ENCODE results near the gene CTXND1. TPM values are rescaled to one million over a fixed set of nuclear protein-coding genes. Genes with fewer than 3 reads are reported as not detected.

CTXND1 gene
- total RNA-seq, 2 experiments from 2014 or later: not detected

GRCh38 chr15:80201256-80202015 is 50.6 kb downstream of the CTXND1 start:
- Mint-ChIP-seq H3K36me3 (ENCODE audit: low read depth) (no peaks in the 10 kb centered on the region), H3K4me3 (no peak overlapping the region), H3K27ac (no peak overlapping the region), H3K9me3 (no peaks in the 10 kb centered on the region), H3K27me3 (ENCODE audit: low read depth) (peaks cover 5% of the 10 kb centered on the region), H3K4me1 (ENCODE audit: low read depth) (no peaks in the 10 kb centered on the region)
- CTCF ChIA-PET: no interaction called here
- intact Hi-C loops (cut with micrococcal nuclease): no loop called here
- DNase-seq: no peak

GRCh38 chr15:80199869-80200268 is 52.1 kb downstream of the CTXND1 start:
- no peak for DNase-seq
- peaks cover 5% of the 10 kb centered on the region for H3K27me3 Mint-ChIP-seq (ENCODE audit: low read depth)
- H3K9me3 Mint-ChIP-seq: no peaks in the 10 kb centered on the region
- CTCF ChIA-PET: no interaction called here
- no peak overlapping the region for H3K27ac Mint-ChIP-seq
- no peaks in the 10 kb centered on the region for H3K36me3 Mint-ChIP-seq (ENCODE audit: low read depth)
- no peak overlapping the region for H3K4me3 Mint-ChIP-seq
- H3K4me1 Mint-ChIP-seq (ENCODE audit: low read depth): no peaks in the 10 kb centered on the region
- intact Hi-C loops (cut with micrococcal nuclease): no loop called here

- H3K36me3 Mint-ChIP-seq (ENCODE audit: low read depth): no peaks in the 10 kb centered on the region
- no peaks in the 10 kb centered on the region for H3K9me3 Mint-ChIP-seq
- no peak for DNase-seq
- H3K4me1 Mint-ChIP-seq (ENCODE audit: low read depth): no peaks in the 10 kb centered on the region
- intact Hi-C loops (cut with micrococcal nuclease): no loop called here
- H3K4me3 Mint-ChIP-seq: no peak overlapping the region
- CTCF ChIA-PET: no interaction called here
- H3K27ac Mint-ChIP-seq: no peak overlapping the region
- peaks cover 5% of the 10 kb centered on the region for H3K27me3 Mint-ChIP-seq (ENCODE audit: low read depth)
Observed at GRCh38 chr15:80199366-80199765, 52.6 kb downstream of the CTXND1 start.

GRCh38 chr15:80194914-80195313 is 57.1 kb downstream of the CTXND1 start:
- H3K4me1 Mint-ChIP-seq (ENCODE audit: low read depth): no peaks in the 10 kb centered on the region
- no peaks in the 10 kb centered on the region for H3K36me3 Mint-ChIP-seq (ENCODE audit: low read depth)
- CTCF ChIA-PET: no interaction called here
- no peak overlapping the region for H3K4me3 Mint-ChIP-seq
- intact Hi-C loops (cut with micrococcal nuclease): no loop called here
- peaks cover 2% of the 10 kb centered on the region for H3K27me3 Mint-ChIP-seq (ENCODE audit: low read depth)
- DNase-seq: no peak
- no peaks in the 10 kb centered on the region for H3K9me3 Mint-ChIP-seq
- no peak overlapping the region for H3K27ac Mint-ChIP-seq

- H3K27me3 Mint-ChIP-seq (ENCODE audit: low read depth): no peaks in the 10 kb centered on the region
- no peaks in the 10 kb centered on the region for H3K36me3 Mint-ChIP-seq (ENCODE audit: low read depth)
- no peak for DNase-seq
- H3K27ac Mint-ChIP-seq: no peak overlapping the region
- no peaks in the 10 kb centered on the region for H3K4me1 Mint-ChIP-seq (ENCODE audit: low read depth)
- no peak overlapping the region for H3K4me3 Mint-ChIP-seq
- CTCF ChIA-PET: no interaction called here
- intact Hi-C loops (cut with micrococcal nuclease): no loop called here
- H3K9me3 Mint-ChIP-seq: no peaks in the 10 kb centered on the region
Observed at GRCh38 chr15:80194186-80194585, 57.8 kb downstream of the CTXND1 start.

GRCh38 chr15:80191897-80192595 is 60.0 kb downstream of the CTXND1 start:
- DNase-seq: no peak
- CTCF ChIA-PET: interaction anchor here (0.6 kb wide), 1 partner anchor 724 kb away, joined by 3 read pairs; no protein-coding TSS in a partner anchor
- H3K27me3 Mint-ChIP-seq (ENCODE audit: low read depth): no peaks in the 10 kb centered on the region
- H3K36me3 Mint-ChIP-seq (ENCODE audit: low read depth): peaks cover 6% of the 10 kb centered on the region
- intact Hi-C loops (cut with micrococcal nuclease): no loop called here
- H3K9me3 Mint-ChIP-seq: no peaks in the 10 kb centered on the region
- H3K4me3 Mint-ChIP-seq: no peak overlapping the region
- H3K27ac Mint-ChIP-seq: no peak overlapping the region
- H3K4me1 Mint-ChIP-seq (ENCODE audit: low read depth): no peaks in the 10 kb centered on the region

- no peaks in the 10 kb centered on the region for H3K27me3 Mint-ChIP-seq (ENCODE audit: low read depth)
- intact Hi-C loops (cut with micrococcal nuclease): no loop called here
- H3K36me3 Mint-ChIP-seq (ENCODE audit: low read depth): peaks cover 13% of the 10 kb centered on the region
- no peaks in the 10 kb centered on the region for H3K4me1 Mint-ChIP-seq (ENCODE audit: low read depth)
- no peak for DNase-seq
- H3K27ac Mint-ChIP-seq: no peak overlapping the region
- no peaks in the 10 kb centered on the region for H3K9me3 Mint-ChIP-seq
- H3K4me3 Mint-ChIP-seq: no peak overlapping the region
- CTCF ChIA-PET: no interaction called here
Observed at GRCh38 chr15:80191198-80191597, 60.8 kb downstream of the CTXND1 start.

- H3K27ac Mint-ChIP-seq: no peak overlapping the region
- no peaks in the 10 kb centered on the region for H3K4me1 Mint-ChIP-seq (ENCODE audit: low read depth)
- no peak overlapping the region for H3K4me3 Mint-ChIP-seq
- DNase-seq: no peak
- peaks cover 34% of the 10 kb centered on the region for H3K36me3 Mint-ChIP-seq (ENCODE audit: low read depth)
- H3K27me3 Mint-ChIP-seq (ENCODE audit: low read depth): no peaks in the 10 kb centered on the region
- CTCF ChIA-PET: no interaction called here
- H3K9me3 Mint-ChIP-seq: no peaks in the 10 kb centered on the region
- intact Hi-C loops (cut with micrococcal nuclease): no loop called here
Observed at GRCh38 chr15:80188251-80188650, 63.8 kb downstream of the CTXND1 start.

- no peak overlapping the region for H3K4me3 Mint-ChIP-seq
- H3K27ac Mint-ChIP-seq: no peak overlapping the region
- no peaks in the 10 kb centered on the region for H3K9me3 Mint-ChIP-seq
- peaks cover 37% of the 10 kb centered on the region for H3K36me3 Mint-ChIP-seq (ENCODE audit: low read depth)
- DNase-seq: no peak
- no peaks in the 10 kb centered on the region for H3K27me3 Mint-ChIP-seq (ENCODE audit: low read depth)
- intact Hi-C loops (cut with micrococcal nuclease): no loop called here
- no peaks in the 10 kb centered on the region for H3K4me1 Mint-ChIP-seq (ENCODE audit: low read depth)
- CTCF ChIA-PET: no interaction called here
Observed at GRCh38 chr15:80186597-80186996, 65.4 kb downstream of the CTXND1 start.

- H3K4me1 Mint-ChIP-seq (ENCODE audit: low read depth): no peaks in the 10 kb centered on the region
- DNase-seq: no peak
- intact Hi-C loops (cut with micrococcal nuclease): no loop called here
- no peak overlapping the region for H3K27ac Mint-ChIP-seq
- CTCF ChIA-PET: no interaction called here
- no peaks in the 10 kb centered on the region for H3K27me3 Mint-ChIP-seq (ENCODE audit: low read depth)
- H3K36me3 Mint-ChIP-seq (ENCODE audit: low read depth): peaks cover 40% of the 10 kb centered on the region
- H3K9me3 Mint-ChIP-seq: no peaks in the 10 kb centered on the region
- no peak overlapping the region for H3K4me3 Mint-ChIP-seq
Observed at GRCh38 chr15:80186066-80186465, 65.9 kb downstream of the CTXND1 start.

- no peaks in the 10 kb centered on the region for H3K27me3 Mint-ChIP-seq (ENCODE audit: low read depth)
- H3K4me1 Mint-ChIP-seq (ENCODE audit: low read depth): no peaks in the 10 kb centered on the region
- no peaks in the 10 kb centered on the region for H3K9me3 Mint-ChIP-seq
- DNase-seq: no peak
- intact Hi-C loops (cut with micrococcal nuclease): no loop called here
- H3K4me3 Mint-ChIP-seq: no peak overlapping the region
- peaks cover 41% of the 10 kb centered on the region for H3K36me3 Mint-ChIP-seq (ENCODE audit: low read depth)
- CTCF ChIA-PET: no interaction called here
- H3K27ac Mint-ChIP-seq: no peak overlapping the region
Observed at GRCh38 chr15:80185152-80185551, 66.9 kb downstream of the CTXND1 start.

GRCh38 chr15:80184554-80184953 is 67.5 kb downstream of the CTXND1 start:
- no peaks in the 10 kb centered on the region for H3K4me1 Mint-ChIP-seq (ENCODE audit: low read depth)
- H3K4me3 Mint-ChIP-seq: no peak overlapping the region
- CTCF ChIA-PET: no interaction called here
- H3K9me3 Mint-ChIP-seq: no peaks in the 10 kb centered on the region
- H3K27ac Mint-ChIP-seq: no peak overlapping the region
- intact Hi-C loops (cut with micrococcal nuclease): no loop called here
- H3K36me3 Mint-ChIP-seq (ENCODE audit: low read depth): peaks cover 43% of the 10 kb centered on the region
- DNase-seq: no peak
- H3K27me3 Mint-ChIP-seq (ENCODE audit: low read depth): no peaks in the 10 kb centered on the region

GRCh38 chr15:80183886-80184285 is 68.1 kb downstream of the CTXND1 start:
- intact Hi-C loops (cut with micrococcal nuclease): no loop called here
- DNase-seq: no peak
- Mint-ChIP-seq H3K4me3 (no peak overlapping the region), H3K36me3 (ENCODE audit: low read depth) (peaks cover 46% of the 10 kb centered on the region), H3K9me3 (no peaks in the 10 kb centered on the region), H3K27ac (no peak overlapping the region), H3K27me3 (ENCODE audit: low read depth) (no peaks in the 10 kb centered on the region), H3K4me1 (ENCODE audit: low read depth) (no peaks in the 10 kb centered on the region)
- CTCF ChIA-PET: no interaction called here
